DLD1 (cell line): ENCODE measurements around the gene KIAA1614.

Experiments
- in situ Hi-C: cut with HindIII; loops from 2 replicates; pipeline ENCODE4 v1.10.0; 2017; ENCODE audit warnings: low sequenced_read_pairs

Gene KIAA1614

GRCh38 chr1:180912801-180913565 lies at the start of gene KIAA1614:
TSS of gene KIAA1614 (plus strand) at chr1:180912897. CDS start at chr1:180913244, 347 bp downstream.
- in situ Hi-C loops: no loop called here

- in situ Hi-C loops: loop anchor here (25.0 kb wide), 1 partner anchor 351 kb away; the partner anchor contains the start of gene ACBD6
These were observed 49.4 kb upstream of the KIAA1614 start for GRCh38 chr1:180863158-180863775.

GRCh38 chr1:180881806-180882509 lies 30.7 kb upstream of the KIAA1614 start:
- in situ Hi-C loops: no loop called here

GRCh38 chr1:180884588-180885300 lies 28.0 kb upstream of the KIAA1614 start:
- in situ Hi-C loops: no loop called here

GRCh38 chr1:180886338-180886737 lies 26.4 kb upstream of the KIAA1614 start:
- in situ Hi-C loops: no loop called here

GRCh38 chr1:180887841-180888240 lies 24.9 kb upstream of the KIAA1614 start:
- in situ Hi-C loops: no loop called here

- in situ Hi-C loops: no loop called here
These were observed 23.8 kb upstream of the KIAA1614 start for GRCh38 chr1:180888870-180889269.

- in situ Hi-C loops: no loop called here
These were observed 23.4 kb upstream of the KIAA1614 start for GRCh38 chr1:180889325-180889724.

GRCh38 chr1:180892272-180892671 lies 20.4 kb upstream of the KIAA1614 start:
- in situ Hi-C loops: no loop called here

GRCh38 chr1:180892675-180893074 lies 20.0 kb upstream of the KIAA1614 start:
- in situ Hi-C loops: no loop called here

- in situ Hi-C loops: no loop called here
These were observed 19.1 kb upstream of the KIAA1614 start for GRCh38 chr1:180893614-180894013.

- in situ Hi-C loops: no loop called here
These were observed 16.5 kb upstream of the KIAA1614 start for GRCh38 chr1:180896161-180896560.

- in situ Hi-C loops: no loop called here
These were observed 14.1 kb upstream of the KIAA1614 start for GRCh38 chr1:180898441-180899219.

GRCh38 chr1:180899262-180899661 lies 13.4 kb upstream of the KIAA1614 start:
- in situ Hi-C loops: no loop called here

- in situ Hi-C loops: no loop called here
These were observed 11.4 kb upstream of the KIAA1614 start for GRCh38 chr1:180901076-180901990.

GRCh38 chr1:180902541-180902940 lies 10.2 kb upstream of the KIAA1614 start:
- in situ Hi-C loops: no loop called here

- in situ Hi-C loops: no loop called here
These were observed 6.8 kb upstream of the KIAA1614 start for GRCh38 chr1:180905927-180906326.

- in situ Hi-C loops: no loop called here
These were observed 6.2 kb upstream of the KIAA1614 start for GRCh38 chr1:180906511-180906910.

- in situ Hi-C loops: no loop called here
These were observed 5.2 kb upstream of the KIAA1614 start for GRCh38 chr1:180907313-180908055.
